ENCODE measurements around the gene APBA1. TPM values are rescaled to one million over a fixed set of nuclear protein-coding genes. Genes with fewer than 3 reads are reported as not detected.

The APBA1 gene
- total and polyA plus RNA-seq, 2 of the 4 experiments (the other 2 are of a cell fraction): 3.8 to 5.1 TPM

- Histone ChIP-seq H4K20me1 (ENCODE audit: insufficient read depth, low read length) (no peaks in the 10 kb centered on the region), H3K14ac (replicated peaks; ENCODE audit: low read depth, low read length) (no peak overlapping the region), H4K91ac (ENCODE audit: insufficient read depth, low read depth, low read length) (no peak overlapping the region), H3K27ac (ENCODE audit: insufficient read depth, low read length) (no peak overlapping the region), H3K27me3 (ENCODE audit: control insufficient read depth, insufficient read depth, low read length) (no peaks in the 10 kb centered on the region), H2BK120ac (ENCODE audit: low read depth, low read length) (no peak overlapping the region), H4K5ac (ENCODE audit: low read depth, low read length) (no peak overlapping the region), H3K4me1 (ENCODE audit: control insufficient read depth, insufficient read depth, low read length) (no peaks in the 10 kb centered on the region), H3K9ac (ENCODE audit: low read depth, low read length) (no peak overlapping the region), H4K8ac (ENCODE audit: low read depth in 2 of 2, low read length in 2 of 2) (no peak overlapping the region), H3K79me1 (ENCODE audit: low read depth in 1 of 2, low read length in 2 of 2) (peaks cover 3 to 8% of the 10 kb centered on the region in 2 experiments; a peak in 2 of 4 replicates), H3K9me1 (ENCODE audit: insufficient read depth, low read length) (peaks cover 12% of the 10 kb centered on the region), H2BK20ac (ENCODE audit: low read depth, low read length) (no peak overlapping the region), H2AK9ac (replicated peaks; ENCODE audit: low read depth, low read length, poor library complexity) (no peak overlapping the region), H3K36me3 (ENCODE audit: control insufficient read depth, insufficient read depth, low read length) (no peaks in the 10 kb centered on the region), H2BK5ac (ENCODE audit: low read depth, low read length, poor library complexity, severe bottlenecking) (no peak overlapping the region), H3K56ac (ENCODE audit: extremely low read depth, insufficient read depth, low read length) (no peak overlapping the region), H3K4me3 (ENCODE audit: insufficient read depth, low read depth, low read length) (no peak overlapping the region), H3K9me3 (ENCODE audit: control insufficient read depth, insufficient read depth, low read length) (no peaks in the 10 kb centered on the region), H3K4ac (ENCODE audit: low read depth, low read length) (no peak overlapping the region), H3K18ac (ENCODE audit: low read depth, low read length) (no peak overlapping the region), H2AFZ (replicated peaks; ENCODE audit: low read length, poor library complexity) (no peak overlapping the region), H3K4me2 (ENCODE audit: low read depth, low read length) (no peak overlapping the region), H2BK15ac (ENCODE audit: low read depth, low read length) (no peak overlapping the region), H3K23ac (ENCODE audit: low read depth, low read length) (no peak overlapping the region), H2AK5ac (ENCODE audit: low read depth, low read length) (no peak overlapping the region)
- no TSS peak for BruUV-seq (replicated peaks)
- in situ Hi-C loops (cut with MboI; ENCODE audit: low sequenced_read_pairs): no loop called here
- dilution Hi-C loops (cut with HindIII; ENCODE audit: low sequenced_read_pairs, unreplicated experiment): no loop called here
- TF ChIP-seq USF2 (IDR thresholded peaks at IDR 0.05; ENCODE audit: low read depth, low read length) (no peak), MXI1 (IDR thresholded peaks at IDR 0.05; ENCODE audit: borderline replicate concordance, low read depth, low read length) (no peak), RCOR1 (IDR thresholded peaks at IDR 0.05; ENCODE audit: insufficient replicate concordance, low read length) (no peak), NFE2L2 (IDR thresholded peaks at IDR 0.05; ENCODE audit: low read depth, low read length) (no peak), CEBPB (IDR thresholded peaks at IDR 0.05; ENCODE audit: low read depth, low read length) (no peak), MAZ (IDR thresholded peaks at IDR 0.05; ENCODE audit: borderline replicate concordance, low read depth, low read length) (no peak), SMC3 (IDR thresholded peaks at IDR 0.05; ENCODE audit: low read depth, low read length) (no peak), CHD1 (IDR thresholded peaks at IDR 0.05; ENCODE audit: low read depth, low read length) (no peak), RFX5 (IDR thresholded peaks at IDR 0.05; ENCODE audit: low read depth, low read length) (no peak), FOS (IDR thresholded peaks at IDR 0.05; ENCODE audit: low read depth, low read length) (no peak), BHLHE40 (IDR thresholded peaks at IDR 0.05; ENCODE audit: low read depth, low read length) (no peak), RAD21 (IDR thresholded peaks at IDR 0.05; ENCODE audit: low read length) (no peak)
- DNase-seq: no peak
- intact Hi-C loops (cut with micrococcal nuclease): no loop called here
- POLR2A ChIA-PET (ENCODE audit: unreplicated experiment): no interaction called here
- ATAC-seq (ENCODE audit: low read depth): no peak
- CTCF ChIA-PET: no interaction called here
- WGBS, 2 experiments (ENCODE audit: extremely low coverage in 2 of 2, insufficient read length in 1 of 2): no CpG with 5 or more reads among the region's 5 CpGs
Observed at GRCh38 chr9:69603656-69604055, 68.5 kb downstream of the APBA1 start.

Measured in IMR-90 (cell line).